CD4-positive, alpha-beta T cell treated with Interleukin-10 for 1 hour (primary cell): ENCODE measurements around the gene CAMKV.
"Not testable (repeated sequence)": the region's sequence is repeated elsewhere in the genome, so short reads cannot be mapped to it uniquely, and the experiment has no call there.

Experiments used
- DNase-seq: peaks from one replicate; pipeline ENCODE4 v3.0.0-alpha.2; 2020

Gene CAMKV

DNA sequence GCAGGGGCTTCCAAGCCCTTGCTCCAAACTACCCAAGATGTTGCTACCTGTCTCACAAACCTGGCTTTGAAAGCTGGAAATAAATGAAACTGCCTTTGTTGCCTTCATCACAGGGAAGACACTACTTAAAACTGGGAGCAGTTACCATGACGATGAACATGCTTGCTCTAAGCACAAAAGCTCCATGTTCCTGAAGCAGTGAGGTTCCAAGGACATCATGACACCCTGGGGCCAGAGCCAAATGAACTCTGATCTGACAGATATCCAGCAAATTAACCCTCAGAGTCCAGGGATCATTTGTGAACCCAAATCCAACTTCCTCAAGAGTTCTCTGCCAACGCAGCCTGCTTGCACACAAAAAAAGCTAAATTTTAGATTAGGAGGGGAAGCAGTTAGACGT is 24.0 kb downstream of the CAMKV start:
- no peak for DNase-seq

- no peak for DNase-seq
Observed at GRCh38 chr3:49844464-49845183, 25.1 kb downstream of the CAMKV start.

DNA sequence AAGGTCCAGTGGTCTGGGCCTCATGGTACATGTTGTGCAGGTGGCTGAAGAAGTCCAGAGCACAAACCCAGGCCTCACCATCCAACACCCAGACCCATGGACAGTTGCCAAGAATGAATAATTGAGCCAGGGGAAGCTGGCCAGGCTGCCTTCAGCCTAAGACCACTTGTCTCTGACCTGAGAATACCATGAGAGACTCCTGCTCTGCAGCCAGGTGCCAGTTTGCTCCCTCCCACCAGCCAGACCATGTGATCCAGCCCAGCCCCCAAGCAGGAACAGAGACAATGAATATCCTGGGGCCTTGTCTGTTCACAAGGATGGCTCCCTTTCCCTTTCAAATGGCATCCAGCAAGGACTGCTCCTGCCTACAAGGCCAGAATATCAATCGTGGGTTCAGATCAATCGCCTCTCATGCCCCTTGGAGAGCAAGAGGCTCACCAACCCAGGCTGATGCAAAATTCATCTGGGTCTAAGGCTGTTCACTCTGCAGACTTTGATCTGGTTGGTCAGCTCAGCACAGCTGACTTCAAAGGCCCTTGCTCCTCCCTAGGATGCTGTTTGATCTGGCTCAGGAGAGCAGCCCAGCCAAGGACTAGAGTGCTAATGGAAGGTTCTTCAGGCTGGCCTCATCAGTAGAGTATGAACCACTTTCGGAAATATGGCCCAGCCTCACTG is 26.7 kb downstream of the CAMKV start:
- DNase-seq: no peak

DNA sequence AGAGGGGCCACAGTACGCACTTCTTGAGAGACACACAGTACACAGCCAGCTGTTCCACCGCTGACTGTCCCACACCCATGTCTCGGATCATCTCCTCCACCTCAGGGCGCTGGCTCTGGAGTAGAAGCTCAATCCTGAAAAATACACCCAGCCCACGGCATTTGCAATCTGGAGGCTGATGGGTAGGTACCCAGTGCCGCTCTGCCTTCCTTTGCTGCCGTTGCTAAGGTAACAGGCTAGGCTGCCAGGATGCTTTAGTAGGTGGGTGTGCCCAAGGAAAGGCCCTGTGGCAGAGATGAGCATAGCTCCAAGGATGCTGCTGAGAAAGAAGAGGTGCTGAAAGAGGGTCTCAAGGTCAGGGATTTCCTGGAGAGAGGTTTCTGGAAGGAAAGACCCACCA is 27.9 kb downstream of the CAMKV start:
- no peak for DNase-seq

GRCh38 chr3:49841126-49841696 is 28.5 kb downstream of the CAMKV start:
- DNase-seq: peak; percentile 8

DNA sequence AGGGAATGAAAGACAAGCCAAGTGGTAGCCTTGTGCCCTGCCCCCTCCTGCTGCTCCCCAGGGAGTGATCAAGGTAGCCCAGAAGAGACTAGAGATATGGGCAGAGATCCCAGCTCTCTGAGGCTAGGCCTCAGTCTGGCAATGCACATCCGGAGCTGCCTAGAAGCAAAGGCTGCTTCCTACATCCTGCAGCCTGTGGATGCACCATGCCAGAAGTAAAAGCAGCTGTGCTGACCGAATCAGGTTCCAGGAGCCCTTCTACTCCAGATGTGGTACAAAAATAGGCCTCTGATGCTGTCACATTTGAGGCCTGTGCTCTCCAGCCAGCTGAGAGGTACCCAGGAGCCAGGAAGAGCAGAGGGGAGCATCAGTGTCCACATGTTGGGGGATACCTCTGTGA is 29.3 kb downstream of the CAMKV start:
- no peak for DNase-seq

DNA sequence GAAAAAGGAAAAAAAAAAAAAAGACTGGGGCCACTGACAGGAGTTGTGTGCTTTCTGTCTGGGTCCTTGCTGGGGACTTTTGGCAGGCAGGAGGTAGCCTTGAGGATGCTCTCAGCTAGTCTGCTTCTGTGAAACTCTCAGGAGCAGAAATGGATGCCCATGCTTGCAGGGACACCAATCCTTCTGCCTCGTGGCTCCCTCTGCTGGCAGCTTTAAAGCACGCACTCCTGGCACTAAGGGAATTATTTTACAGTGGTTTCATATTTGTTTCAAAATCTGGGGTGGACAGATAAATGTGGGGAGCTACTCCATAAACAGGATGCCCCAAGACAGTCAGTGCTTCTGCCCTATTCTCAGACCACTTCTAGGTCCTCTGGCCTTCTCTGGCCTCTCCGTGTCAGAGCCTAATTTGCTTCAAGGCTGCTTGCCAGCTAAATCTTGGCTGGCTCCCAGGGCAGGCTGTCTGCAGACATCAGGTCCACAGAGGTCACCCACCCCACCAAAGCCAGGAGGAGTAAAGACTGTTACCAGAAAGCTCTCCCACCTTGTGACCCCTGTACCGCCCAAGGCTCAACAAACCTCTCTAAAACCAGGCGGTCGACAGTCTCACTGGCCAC is 30.4 kb downstream of the CAMKV start:
- DNase-seq: peak; percentile 86

- DNase-seq: no peak
Observed at GRCh38 chr3:49831341-49831740, 38.4 kb downstream of the CAMKV start.

- no peak for DNase-seq
Observed at GRCh38 chr3:49826016-49826415, 43.7 kb downstream of the CAMKV start.

- DNase-seq: not testable (repeated sequence)
Observed at GRCh38 chr3:49823131-49823530, 46.6 kb downstream of the CAMKV start.

DNA sequence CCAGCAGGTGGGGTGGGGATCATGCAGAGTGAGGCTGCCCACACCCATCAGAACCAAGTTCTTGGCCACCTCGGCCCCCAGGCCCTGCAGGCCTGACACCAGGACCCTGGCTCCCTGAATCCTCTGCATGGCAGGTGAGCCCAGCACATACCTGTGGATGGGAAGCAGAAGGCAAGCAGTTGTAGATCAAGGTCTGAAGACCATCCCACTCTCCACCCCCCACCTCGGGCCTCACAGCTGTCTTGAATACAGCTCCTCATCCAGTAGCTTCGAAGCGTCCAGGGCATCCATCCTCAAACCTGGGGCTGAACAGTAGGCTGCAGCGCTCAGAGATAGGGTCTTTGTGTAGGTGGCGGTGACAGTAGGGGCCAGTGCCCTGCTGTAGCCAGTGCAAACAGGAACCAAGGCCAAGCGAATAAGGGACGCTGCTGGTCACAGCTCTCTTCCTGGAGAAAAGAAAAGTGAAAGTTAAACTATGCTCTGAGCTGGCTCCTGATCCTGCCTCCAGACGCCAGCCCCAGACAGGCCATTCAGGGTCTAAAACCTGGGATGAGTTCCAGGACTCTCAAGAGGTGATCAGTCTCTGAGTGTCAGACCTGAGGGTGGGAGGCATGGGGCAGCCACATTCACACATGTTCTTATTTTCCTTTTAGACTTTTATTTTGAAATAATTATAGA is 56.1 kb downstream of the CAMKV start, which contains the start of gene UBA7:
Gene UBA7, minus strand, starts transcription at position 457 of the 678 bp plus-strand sequence. Its CDS starts 166 bp downstream, at position 291.
- peak; percentile 54 for DNase-seq

GRCh38 chr3:49812916-49813496 is 56.7 kb downstream of the CAMKV start:
- DNase-seq: no peak
